Activated T-cell treated with anti-CD3 and anti-CD28 coated beads, Interleukin-2, amount 50 U/mL, for 4 hours (primary cell): ENCODE data around the gene CALN1. TPM values are rescaled to one million over a fixed set of nuclear protein-coding genes. Genes with fewer than 3 reads are reported as not detected.

Experiments used
- ATAC-seq, 2 donors: fragments of 200-7000 bp; cut with Tn5 transposase; one replicate each; pipeline ENCODE4 v1.10.0; 2021
- DNase-seq: peaks from one replicate; pipeline ENCODE4 v3.0.0-alpha.2; 2020
- H3K27me3 Mint-ChIP-seq: one replicate; pipeline ENCODE4 v1.8.0; 2021; ENCODE audit warnings: low read depth, mixed read lengths
- H3K36me3 Mint-ChIP-seq: one replicate; pipeline ENCODE4 v1.8.0; 2022; ENCODE audit warnings: mixed read lengths; ENCODE audit not compliant: insufficient read depth
- H3K4me1 Mint-ChIP-seq: one replicate; pipeline ENCODE4 v1.8.0; 2021; ENCODE audit warnings: low read depth, mixed read lengths
- H3K4me3 Mint-ChIP-seq: one replicate; pipeline ENCODE4 v1.8.0; 2021; ENCODE audit warnings: mild to moderate bottlenecking, moderate library complexity, mixed read lengths
- H3K9me3 Mint-ChIP-seq: one replicate; pipeline ENCODE4 v1.8.0; 2021; ENCODE audit warnings: mixed read lengths
- total RNA-seq, 3 donors: library from RNA; stranded (reverse); gene quantifications; one replicate each; pipeline ENCODE4 v1.2.1, GENCODE V29; 2021

Gene CALN1
- total RNA-seq, 3 donors from 2014 or later, result 0.03 to 0.30 (median 0.10) TPM

- ATAC-seq, result no peak
- DNase-seq, result no peak
- Mint-ChIP-seq H3K4me3 (no peak overlapping the region), H3K9me3 (peaks cover 12% of the 10 kb centered on the region), H3K36me3 (no peaks in the 10 kb centered on the region), H3K27me3 (no peaks in the 10 kb centered on the region), H3K4me1 (no peaks in the 10 kb centered on the region)
Measured at GRCh38 chr7:72019436-72019835, 392.7 kb downstream of the CALN1 start.

- Mint-ChIP-seq H3K4me3 (no peak overlapping the region), H3K27me3 (no peaks in the 10 kb centered on the region), H3K9me3 (peaks cover 12% of the 10 kb centered on the region), H3K4me1 (no peaks in the 10 kb centered on the region), H3K36me3 (no peaks in the 10 kb centered on the region)
- DNase-seq, result no peak
- no peak for ATAC-seq
Measured at GRCh38 chr7:72017756-72018155, 394.4 kb downstream of the CALN1 start.

- DNase-seq (no peak), ATAC-seq (no peak)
- Mint-ChIP-seq H3K36me3 (no peaks in the 10 kb centered on the region), H3K9me3 (peaks cover 8% of the 10 kb centered on the region), H3K4me1 (no peaks in the 10 kb centered on the region), H3K27me3 (no peaks in the 10 kb centered on the region), H3K4me3 (no peak overlapping the region)
Measured at GRCh38 chr7:72016574-72016973, 395.6 kb downstream of the CALN1 start.

GRCh38 chr7:72015136-72015535 is 397.0 kb downstream of the CALN1 start:
- DNase-seq (no peak), ATAC-seq (no peak)
- no peaks in the 10 kb centered on the region for H3K4me1 Mint-ChIP-seq
- peaks cover 9% of the 10 kb centered on the region for H3K9me3 Mint-ChIP-seq
- no peaks in the 10 kb centered on the region for H3K27me3 Mint-ChIP-seq
- no peaks in the 10 kb centered on the region for H3K36me3 Mint-ChIP-seq
- no peak overlapping the region for H3K4me3 Mint-ChIP-seq

GRCh38 chr7:72007018-72007417 is 405.1 kb downstream of the CALN1 start:
- DNase-seq (no peak), ATAC-seq (no peak)
- H3K9me3 Mint-ChIP-seq, result peaks cover 13% of the 10 kb centered on the region
- no peaks in the 10 kb centered on the region for H3K4me1 Mint-ChIP-seq
- H3K27me3 Mint-ChIP-seq, result no peaks in the 10 kb centered on the region
- no peaks in the 10 kb centered on the region for H3K36me3 Mint-ChIP-seq
- H3K4me3 Mint-ChIP-seq, result no peak overlapping the region

GRCh38 chr7:72003236-72003635 is 408.9 kb downstream of the CALN1 start:
- H3K9me3 Mint-ChIP-seq, result peaks cover 5% of the 10 kb centered on the region
- no peak overlapping the region for H3K4me3 Mint-ChIP-seq
- ATAC-seq, result no peak
- no peaks in the 10 kb centered on the region for H3K4me1 Mint-ChIP-seq
- DNase-seq, result no peak
- no peaks in the 10 kb centered on the region for H3K27me3 Mint-ChIP-seq
- H3K36me3 Mint-ChIP-seq, result no peaks in the 10 kb centered on the region

GRCh38 chr7:71996141-71996540 is 416.0 kb downstream of the CALN1 start:
- Mint-ChIP-seq H3K4me1 (no peaks in the 10 kb centered on the region), H3K4me3 (no peak overlapping the region), H3K36me3 (no peaks in the 10 kb centered on the region), H3K27me3 (no peaks in the 10 kb centered on the region), H3K9me3 (no peaks in the 10 kb centered on the region)
- DNase-seq, result no peak
- ATAC-seq, result no peak

- Mint-ChIP-seq H3K4me1 (no peaks in the 10 kb centered on the region), H3K36me3 (no peaks in the 10 kb centered on the region), H3K9me3 (no peaks in the 10 kb centered on the region), H3K27me3 (no peaks in the 10 kb centered on the region), H3K4me3 (no peak overlapping the region)
- no peak for ATAC-seq
- no peak for DNase-seq
Measured at GRCh38 chr7:71995111-71995510, 417.0 kb downstream of the CALN1 start.

- Mint-ChIP-seq H3K4me3 (no peak overlapping the region), H3K36me3 (no peaks in the 10 kb centered on the region), H3K27me3 (peaks cover 9% of the 10 kb centered on the region), H3K4me1 (no peaks in the 10 kb centered on the region), H3K9me3 (peaks cover 8% of the 10 kb centered on the region)
- DNase-seq, result no peak
- ATAC-seq, result no peak
Measured at GRCh38 chr7:71991586-71991985, 420.6 kb downstream of the CALN1 start.

GRCh38 chr7:71990138-71990462 is 422.0 kb downstream of the CALN1 start:
- H3K4me1 Mint-ChIP-seq, result no peaks in the 10 kb centered on the region
- H3K9me3 Mint-ChIP-seq, result peaks cover 8% of the 10 kb centered on the region
- H3K27me3 Mint-ChIP-seq, result peaks cover 9% of the 10 kb centered on the region
- H3K4me3 Mint-ChIP-seq, result no peak overlapping the region
- no peak for DNase-seq
- H3K36me3 Mint-ChIP-seq, result no peaks in the 10 kb centered on the region
- no peak for ATAC-seq

- Mint-ChIP-seq H3K36me3 (no peaks in the 10 kb centered on the region), H3K4me1 (no peaks in the 10 kb centered on the region), H3K27me3 (peaks cover 9% of the 10 kb centered on the region), H3K4me3 (no peak overlapping the region), H3K9me3 (peaks cover 8% of the 10 kb centered on the region)
- DNase-seq, result no peak
- ATAC-seq, result no peak
Measured at GRCh38 chr7:71988201-71988600, 423.9 kb downstream of the CALN1 start.

- Mint-ChIP-seq H3K9me3 (peaks cover 8% of the 10 kb centered on the region), H3K27me3 (peaks cover 9% of the 10 kb centered on the region), H3K36me3 (no peaks in the 10 kb centered on the region), H3K4me1 (no peaks in the 10 kb centered on the region), H3K4me3 (no peak overlapping the region)
- DNase-seq (no peak), ATAC-seq (no peak)
Measured at GRCh38 chr7:71987200-71987767, 424.9 kb downstream of the CALN1 start.

GRCh38 chr7:71984348-71984747 is 427.8 kb downstream of the CALN1 start:
- DNase-seq (no peak), ATAC-seq (no peak)
- H3K4me3 Mint-ChIP-seq, result no peak overlapping the region
- H3K36me3 Mint-ChIP-seq, result no peaks in the 10 kb centered on the region
- H3K9me3 Mint-ChIP-seq, result peaks cover 8% of the 10 kb centered on the region
- no peaks in the 10 kb centered on the region for H3K4me1 Mint-ChIP-seq
- peaks cover 9% of the 10 kb centered on the region for H3K27me3 Mint-ChIP-seq

- H3K9me3 Mint-ChIP-seq, result peaks cover 7% of the 10 kb centered on the region
- ATAC-seq, result no peak
Measured at GRCh38 chr7:71982851-71983250, 429.3 kb downstream of the CALN1 start.

GRCh38 chr7:71976645-71977044 is 435.5 kb downstream of the CALN1 start:
- ATAC-seq (no peak), DNase-seq (no peak)
- Mint-ChIP-seq H3K4me1 (no peaks in the 10 kb centered on the region), H3K9me3 (no peaks in the 10 kb centered on the region), H3K27me3 (no peaks in the 10 kb centered on the region), H3K36me3 (no peaks in the 10 kb centered on the region), H3K4me3 (no peak overlapping the region)

More at GRCh38 chr7:71982851-71983250, 429.3 kb downstream of the CALN1 start:
- no peaks in the 10 kb centered on the region for H3K36me3 Mint-ChIP-seq
- no peak for DNase-seq
- H3K4me3 Mint-ChIP-seq, result no peak overlapping the region
- peaks cover 5% of the 10 kb centered on the region for H3K27me3 Mint-ChIP-seq
- H3K4me1 Mint-ChIP-seq, result no peaks in the 10 kb centered on the region

- H3K27me3 Mint-ChIP-seq, result no peaks in the 10 kb centered on the region
- H3K4me1 Mint-ChIP-seq, result no peaks in the 10 kb centered on the region
- H3K9me3 Mint-ChIP-seq, result no peaks in the 10 kb centered on the region
- H3K4me3 Mint-ChIP-seq, result no peak overlapping the region
- no peak for DNase-seq
- no peaks in the 10 kb centered on the region for H3K36me3 Mint-ChIP-seq
- no peak for ATAC-seq
Measured at GRCh38 chr7:71974611-71975010, 437.5 kb downstream of the CALN1 start.
